GM21367 (cell line): ENCODE results near the gene LRRK1.
"Not testable (repeated sequence)": the region's sequence is repeated elsewhere in the genome, so short reads cannot be mapped to it uniquely, and the experiment has no call there.

Experiments used
- ATAC-seq: cut with Tn5 transposase; IDR thresholded peaks from one replicate; pipeline ENCODE4 v1.9.1; 2021; ENCODE audit not compliant: unreplicated experiment

Gene LRRK1

GRCh38 chr15:101066501-101067408, 147.6 kb downstream of the LRRK1 start:
- no peak for ATAC-seq

GRCh38 chr15:101067660-101068522, 148.7 kb downstream of the LRRK1 start:
- ATAC-seq = no peak

- no peak for ATAC-seq
Observed at GRCh38 chr15:101068523-101068960, 149.4 kb downstream of the LRRK1 start.

- no peak for ATAC-seq
Observed at GRCh38 chr15:101068961-101069653, 149.9 kb downstream of the LRRK1 start.

- no peak for ATAC-seq
Observed at GRCh38 chr15:101069654-101069973, 150.5 kb downstream of the LRRK1 start.

GRCh38 chr15:101070024-101070423, 150.9 kb downstream of the LRRK1 start:
- no peak for ATAC-seq

GRCh38 chr15:101070502-101071273, 151.5 kb downstream of the LRRK1 start:
- ATAC-seq = no peak

GRCh38 chr15:101071651-101072050, 152.5 kb downstream of the LRRK1 start:
- ATAC-seq = no peak

GRCh38 chr15:101072235-101072634, 153.1 kb downstream of the LRRK1 start:
- not testable (repeated sequence) for ATAC-seq

- ATAC-seq = not testable (repeated sequence)
Observed at GRCh38 chr15:101077806-101078668, 158.9 kb downstream of the LRRK1 start.

GRCh38 chr15:101078669-101079323, 159.6 kb downstream of the LRRK1 start:
- no peak for ATAC-seq

GRCh38 chr15:101081900-101082299, 162.7 kb downstream of the LRRK1 start:
- no peak for ATAC-seq

- ATAC-seq = no peak
Observed at GRCh38 chr15:101083336-101084045, 164.3 kb downstream of the LRRK1 start.

GRCh38 chr15:101084801-101085200, 165.6 kb downstream of the LRRK1 start:
- no peak for ATAC-seq

- ATAC-seq = no peak
Observed at GRCh38 chr15:101085311-101085700, 166.1 kb downstream of the LRRK1 start.

- no peak for ATAC-seq
Observed at GRCh38 chr15:101086394-101087171, 167.4 kb downstream of the LRRK1 start.

GRCh38 chr15:101087172-101087769, 168.1 kb downstream of the LRRK1 start:
- no peak for ATAC-seq
